Activated CD8-positive, alpha-beta memory T cell treated with anti-CD3 and anti-CD28 coated beads for 24 hours (primary cell): Measurements from ENCODE around the gene CREB5.

ENCODE experiments used
- DNase-seq: peaks from one replicate; pipeline ENCODE4 v3.0.0-alpha.2; 2020

CREB5 gene

GRCh38 chr7:28724563-28724962 is 312.2 kb downstream of the CREB5 start:
- no peak for DNase-seq

GRCh38 chr7:28725045-28725642 is 312.8 kb downstream of the CREB5 start:
- no peak for DNase-seq

GRCh38 chr7:28725911-28726310 is 313.6 kb downstream of the CREB5 start:
- DNase-seq: no peak

- DNase-seq: no peak
Observed at GRCh38 chr7:28726555-28726954, 314.2 kb downstream of the CREB5 start.

GRCh38 chr7:28729281-28729680 is 317.0 kb downstream of the CREB5 start:
- DNase-seq: no peak

- DNase-seq: no peak
Observed at GRCh38 chr7:28729727-28730126, 317.4 kb downstream of the CREB5 start.

GRCh38 chr7:28731092-28731658 is 318.9 kb downstream of the CREB5 start:
- no peak for DNase-seq

GRCh38 chr7:28732071-28732869 is 320.0 kb downstream of the CREB5 start:
- no peak for DNase-seq

- DNase-seq: no peak
Observed at GRCh38 chr7:28733035-28733434, 320.7 kb downstream of the CREB5 start.

GRCh38 chr7:28738412-28738811 is 326.1 kb downstream of the CREB5 start:
- DNase-seq: no peak

- no peak for DNase-seq
Observed at GRCh38 chr7:28739128-28739527, 326.8 kb downstream of the CREB5 start.

- no peak for DNase-seq
Observed at GRCh38 chr7:28739826-28740225, 327.5 kb downstream of the CREB5 start.

GRCh38 chr7:28744951-28745350 is 332.6 kb downstream of the CREB5 start:
- DNase-seq: no peak

- DNase-seq: no peak
Observed at GRCh38 chr7:28745351-28745750, 333.0 kb downstream of the CREB5 start.

GRCh38 chr7:28747404-28747803 is 335.1 kb downstream of the CREB5 start:
- DNase-seq: no peak

GRCh38 chr7:28747854-28748253 is 335.5 kb downstream of the CREB5 start:
- no peak for DNase-seq

- DNase-seq: no peak
Observed at GRCh38 chr7:28748346-28748745, 336.0 kb downstream of the CREB5 start.

GRCh38 chr7:28748933-28749584 is 336.7 kb downstream of the CREB5 start:
- no peak for DNase-seq

GRCh38 chr7:28749638-28750037 is 337.3 kb downstream of the CREB5 start:
- DNase-seq: no peak

GRCh38 chr7:28750981-28751380 is 338.7 kb downstream of the CREB5 start:
- no peak for DNase-seq

GRCh38 chr7:28753613-28754012 is 341.3 kb downstream of the CREB5 start:
- no peak for DNase-seq

- no peak for DNase-seq
Observed at GRCh38 chr7:28754027-28754426, 341.7 kb downstream of the CREB5 start.

GRCh38 chr7:28754447-28754846 is 342.1 kb downstream of the CREB5 start:
- DNase-seq: no peak

- no peak for DNase-seq
Observed at GRCh38 chr7:28755255-28755654, 342.9 kb downstream of the CREB5 start.
